ENCODE results near the gene CDC42EP2. TPM values are rescaled to one million over a fixed set of nuclear protein-coding genes. Genes with fewer than 3 reads are reported as not detected.

CDC42EP2 gene, protein sequence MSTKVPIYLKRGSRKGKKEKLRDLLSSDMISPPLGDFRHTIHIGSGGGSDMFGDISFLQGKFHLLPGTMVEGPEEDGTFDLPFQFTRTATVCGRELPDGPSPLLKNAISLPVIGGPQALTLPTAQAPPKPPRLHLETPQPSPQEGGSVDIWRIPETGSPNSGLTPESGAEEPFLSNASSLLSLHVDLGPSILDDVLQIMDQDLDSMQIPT
- polyA plus RNA-seq = 10 to 100 TPM; 10.4 to 39.4 (median 25.7) TPM
- long read RNA-seq, donor 1, transcript CDC42EP2-201 (2 exons, 2,023 nt) = major isoform, 11 of 11 reads
- long read RNA-seq, donor 1, partial matches to known transcripts = 0 of 11 reads
- long read RNA-seq, donor 1, other reads (novel, unspliced or antisense) = 0 of 11 reads
- long read RNA-seq, donor 2, transcript CDC42EP2-201 (2 exons, 2,023 nt) = major isoform, 8 of 8 reads
- long read RNA-seq, donor 2, partial matches to known transcripts = 0 of 8 reads
- long read RNA-seq, donor 2, other reads (novel, unspliced or antisense) = 0 of 8 reads
- long read RNA-seq, donor 3, transcript CDC42EP2-201 (2 exons, 2,023 nt) = major isoform, 5 of 5 reads
- long read RNA-seq, donor 3, partial matches to known transcripts = 0 of 5 reads
- long read RNA-seq, donor 3, other reads (novel, unspliced or antisense) = 0 of 5 reads
- long read RNA-seq, donor 4 = 0 reads
- long read RNA-seq, donor 5, partial matches to known transcripts = 0 of 1 reads
- long read RNA-seq, donor 5, other reads (novel, unspliced or antisense) = 0 of 1 reads
- long read RNA-seq, donor 6, transcript CDC42EP2-201 (2 exons, 2,023 nt) = major isoform, 5 of 5 reads
- long read RNA-seq, donor 6, partial matches to known transcripts = 0 of 5 reads
- long read RNA-seq, donor 6, other reads (novel, unspliced or antisense) = 0 of 5 reads
- long read RNA-seq, donor 7 = 0 reads
- long read RNA-seq, donor 8, partial matches to known transcripts = 0 of 1 reads
- long read RNA-seq, donor 8, other reads (novel, unspliced or antisense) = 0 of 1 reads
- long read RNA-seq, donor 9 = 0 reads
- long read RNA-seq, donor 10, transcript CDC42EP2-201 (2 exons, 2,023 nt) = major isoform, 9 of 9 reads
- long read RNA-seq, donor 10, partial matches to known transcripts = 0 of 9 reads
- long read RNA-seq, donor 10, other reads (novel, unspliced or antisense) = 0 of 9 reads

DNA sequence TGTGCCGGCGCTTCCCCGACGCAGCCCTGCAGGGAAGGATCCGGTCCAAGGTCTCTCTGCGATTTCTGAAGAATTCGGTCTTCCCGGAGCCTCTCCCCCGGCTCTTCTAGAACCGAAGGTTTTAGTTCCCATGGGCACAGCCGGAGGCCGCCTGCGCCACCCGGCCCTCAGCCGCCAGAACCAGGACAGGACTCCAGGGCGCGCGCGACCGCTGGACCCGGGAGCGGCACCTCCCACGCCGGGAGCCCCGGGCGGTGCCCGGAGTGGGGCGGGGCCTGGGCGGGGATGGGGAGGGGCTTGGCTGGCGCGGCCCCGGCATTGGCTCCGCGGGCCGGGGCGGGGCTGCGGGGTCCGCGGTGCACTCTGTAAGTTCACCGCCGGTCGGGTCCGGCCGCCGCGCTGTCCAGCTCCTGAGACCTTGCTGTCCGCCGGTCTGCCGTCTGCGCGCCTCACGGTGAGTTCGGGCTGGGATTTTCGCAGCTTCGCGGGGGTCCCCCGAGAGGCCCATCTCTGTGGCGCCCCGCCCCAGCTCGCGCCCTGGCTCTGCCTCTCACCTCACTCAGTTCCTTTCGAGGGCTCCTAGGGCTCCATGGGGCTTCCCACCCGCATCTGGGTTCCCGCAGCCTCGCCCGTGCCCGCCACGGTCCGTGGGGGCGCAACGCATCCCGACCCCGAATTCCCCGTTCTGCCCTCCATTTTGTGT, at the start of gene CDC42EP2:
TSS of gene CDC42EP2 (plus strand) at position 366 of the 703 bp plus-strand sequence. CDS start 6,033 bp downstream, outside the sequence.
- peak within 1 kb of the TSS; percentile 63 to 97 (median 97) for H3K4me3 ChIP-seq (ENCODE audit: low read depth in 1 of 3, low read length in 3 of 3)
- WGBS, 3 donors = 1% methylated on average over 49 to 74 of the region's 74 CpGs
- peak within 1 kb of the TSS; percentile 76 to 94 (median 91) for H3K27ac ChIP-seq (ENCODE audit: low read depth in 1 of 3, low read length in 2 of 3)
- peaks cover 0 to 44% (median 0%) of the 10 kb centered on the region in 3 donors for H3K4me1 ChIP-seq (ENCODE audit: control insufficient read depth in 3 of 3, insufficient read depth in 2 of 3, low read depth in 1 of 3, low read length in 2 of 3)
- FAIRE-seq (no peak), DNase-seq (peak; percentile 89 to 94)
- no peaks in the 10 kb centered on the region for H3K27me3 ChIP-seq (ENCODE audit: control insufficient read depth in 3 of 3, insufficient read depth in 3 of 3, low read length in 3 of 3)
- no peaks in the 10 kb centered on the region for H3K9me3 ChIP-seq (ENCODE audit: control insufficient read depth in 2 of 2, insufficient read depth in 1 of 2, low read depth in 1 of 2, low read length in 1 of 2)
- H3K36me3 ChIP-seq (ENCODE audit: control insufficient read depth in 3 of 3, insufficient read depth in 2 of 3, low read depth in 1 of 3, low read length in 3 of 3) = peaks cover 0 to 21% (median 0%) of the 10 kb centered on the region in 3 donors

DNA sequence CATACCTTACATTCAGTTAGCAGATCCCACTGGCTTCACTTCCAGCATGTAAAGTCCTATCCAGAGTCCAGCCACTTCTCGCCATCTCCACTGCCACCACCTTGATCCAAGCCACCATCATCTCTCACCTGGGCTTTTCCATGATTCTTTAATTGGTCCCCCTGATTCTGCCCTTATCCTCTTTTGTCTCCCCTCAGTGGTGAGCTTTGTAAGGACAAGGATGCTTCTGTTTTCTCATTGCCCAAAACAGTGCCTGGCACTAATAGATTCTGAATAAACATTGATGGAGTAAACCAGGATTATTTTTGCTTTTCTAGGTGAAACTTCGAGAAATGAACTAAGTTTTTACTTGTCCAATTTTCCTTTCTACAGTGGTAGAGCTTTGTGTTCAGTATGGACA, 48.5 kb upstream of the CDC42EP2 start:
- Histone ChIP-seq H3K27ac (ENCODE audit: low read depth in 1 of 3, low read length in 2 of 3) (no peak overlapping the region), H3K9me3 (ENCODE audit: control insufficient read depth in 2 of 2, insufficient read depth in 1 of 2, low read depth in 1 of 2, low read length in 1 of 2) (no peaks in the 10 kb centered on the region), H3K4me3 (ENCODE audit: low read depth in 1 of 3, low read length in 3 of 3) (no peak overlapping the region), H3K27me3 (ENCODE audit: control insufficient read depth in 3 of 3, insufficient read depth in 3 of 3, low read length in 3 of 3) (no peaks in the 10 kb centered on the region), H3K4me1 (ENCODE audit: control insufficient read depth in 3 of 3, insufficient read depth in 2 of 3, low read depth in 1 of 3, low read length in 2 of 3) (peaks cover 0 to 7% (median 6%) of the 10 kb centered on the region in 3 donors), H3K36me3 (ENCODE audit: control insufficient read depth in 3 of 3, insufficient read depth in 2 of 3, low read depth in 1 of 3, low read length in 3 of 3) (peaks cover 0 to 27% (median 0%) of the 10 kb centered on the region in 3 donors)
- DNase-seq (no peak), FAIRE-seq (no peak)
- 86 to 97% (median 95%) methylated on average over 2 of the region's 2 CpGs for WGBS, 3 donors

- Histone ChIP-seq H3K36me3 (ENCODE audit: control insufficient read depth in 3 of 3, insufficient read depth in 2 of 3, low read depth in 1 of 3, low read length in 3 of 3) (peaks cover 0 to 15% (median 0%) of the 10 kb centered on the region in 3 donors), H3K9me3 (ENCODE audit: control insufficient read depth in 2 of 2, insufficient read depth in 1 of 2, low read depth in 1 of 2, low read length in 1 of 2) (no peaks in the 10 kb centered on the region), H3K27ac (ENCODE audit: low read depth in 1 of 3, low read length in 2 of 3) (peak overlapping the region; percentile 57 to 78 (median 76)), H3K27me3 (ENCODE audit: control insufficient read depth in 3 of 3, insufficient read depth in 3 of 3, low read length in 3 of 3) (no peaks in the 10 kb centered on the region), H3K4me3 (ENCODE audit: low read depth in 1 of 3, low read length in 3 of 3) (peak overlapping the region in 1 of 3 donors; percentile 15), H3K4me1 (ENCODE audit: control insufficient read depth in 3 of 3, insufficient read depth in 2 of 3, low read depth in 1 of 3, low read length in 2 of 3) (peaks cover 0 to 30% (median 6%) of the 10 kb centered on the region in 3 donors)
- WGBS, 3 donors = 9 to 40% (median 31%) methylated on average over 6 of the region's 6 CpGs
- FAIRE-seq = no peak
- peak; percentile 92 to 93 for DNase-seq
Observed at GRCh38 chr11:65274735-65275682, 39.7 kb upstream of the CDC42EP2 start.

DNA sequence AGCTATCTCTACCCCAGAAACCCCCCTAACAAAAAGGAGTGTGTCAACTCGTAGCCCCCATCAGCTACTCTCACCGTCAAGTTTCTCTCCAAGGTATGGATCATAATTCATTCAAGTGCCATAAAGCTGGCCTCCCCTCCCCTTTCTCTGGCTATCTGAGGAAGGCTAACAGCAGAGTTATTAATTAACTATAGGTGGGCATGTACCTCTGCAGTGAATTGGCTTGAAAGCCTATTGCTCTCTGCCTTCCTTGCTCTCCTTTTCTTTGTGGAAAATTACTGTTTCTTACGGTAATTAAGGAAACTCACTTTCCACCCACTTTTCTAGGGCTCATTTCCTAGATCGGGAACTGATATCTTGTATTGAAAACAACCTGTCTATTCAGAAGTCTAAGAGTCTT, 38.8 kb upstream of the CDC42EP2 start:
- peaks cover 0 to 37% (median 6%) of the 10 kb centered on the region in 3 donors for H3K4me1 ChIP-seq (ENCODE audit: control insufficient read depth in 3 of 3, insufficient read depth in 2 of 3, low read depth in 1 of 3, low read length in 2 of 3)
- peak overlapping the region in 1 of 3 donors; percentile 15 for H3K4me3 ChIP-seq (ENCODE audit: low read depth in 1 of 3, low read length in 3 of 3)
- no peaks in the 10 kb centered on the region for H3K9me3 ChIP-seq (ENCODE audit: control insufficient read depth in 2 of 2, insufficient read depth in 1 of 2, low read depth in 1 of 2, low read length in 1 of 2)
- FAIRE-seq = no peak
- 20 to 59% (median 38%) methylated on average over 4 of the region's 4 CpGs for WGBS, 3 donors
- peak; percentile 75 to 77 for DNase-seq
- peak overlapping the region; percentile 57 to 78 (median 76) for H3K27ac ChIP-seq (ENCODE audit: low read depth in 1 of 3, low read length in 2 of 3)
- no peaks in the 10 kb centered on the region for H3K27me3 ChIP-seq (ENCODE audit: control insufficient read depth in 3 of 3, insufficient read depth in 3 of 3, low read length in 3 of 3)
- H3K36me3 ChIP-seq (ENCODE audit: control insufficient read depth in 3 of 3, insufficient read depth in 2 of 3, low read depth in 1 of 3, low read length in 3 of 3) = peaks cover 0 to 13% (median 0%) of the 10 kb centered on the region in 3 donors

DNA sequence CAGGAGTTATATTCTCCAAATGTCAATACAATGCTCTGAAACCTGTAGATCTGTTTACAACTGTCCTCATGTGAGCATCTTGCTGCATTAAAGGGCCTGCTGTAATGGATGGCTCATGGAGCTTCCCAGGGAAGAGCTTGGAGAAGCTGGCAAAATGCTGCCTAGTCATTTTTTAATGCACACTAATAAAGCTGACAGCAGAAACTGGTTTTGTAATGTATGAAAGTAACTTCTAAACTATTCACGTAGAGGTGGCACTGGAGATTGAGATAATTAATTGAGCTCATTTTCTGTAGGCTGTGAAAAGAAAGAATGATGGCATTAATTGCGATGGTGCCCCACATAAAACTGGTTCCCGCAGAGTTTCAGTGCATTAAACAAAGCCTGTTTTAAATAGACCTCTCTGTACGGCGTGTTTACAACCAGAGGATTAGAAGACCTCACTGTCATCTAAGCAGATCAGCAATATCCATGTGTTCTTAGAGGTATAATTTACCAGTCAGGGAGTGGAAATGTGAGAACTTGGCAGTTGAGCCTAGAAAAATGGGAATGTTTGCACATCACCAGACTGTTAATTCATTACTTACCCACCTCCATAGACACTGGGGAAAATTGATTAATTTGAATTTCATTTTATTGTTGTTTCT, 36.9 kb upstream of the CDC42EP2 start:
- DNase-seq (no peak), FAIRE-seq (no peak)
- Histone ChIP-seq H3K4me3 (ENCODE audit: low read depth in 1 of 3, low read length in 3 of 3) (no peak overlapping the region), H3K36me3 (ENCODE audit: control insufficient read depth in 3 of 3, insufficient read depth in 2 of 3, low read depth in 1 of 3, low read length in 3 of 3) (peaks cover 0 to 19% (median 0%) of the 10 kb centered on the region in 3 donors), H3K4me1 (ENCODE audit: control insufficient read depth in 3 of 3, insufficient read depth in 2 of 3, low read depth in 1 of 3, low read length in 2 of 3) (peaks cover 0 to 37% (median 6%) of the 10 kb centered on the region in 3 donors), H3K27ac (ENCODE audit: low read depth in 1 of 3, low read length in 2 of 3) (no peak overlapping the region), H3K9me3 (ENCODE audit: control insufficient read depth in 2 of 2, insufficient read depth in 1 of 2, low read depth in 1 of 2, low read length in 1 of 2) (no peaks in the 10 kb centered on the region), H3K27me3 (ENCODE audit: control insufficient read depth in 3 of 3, insufficient read depth in 3 of 3, low read length in 3 of 3) (no peaks in the 10 kb centered on the region)
- 92 to 97% (median 93%) methylated on average over 5 of the region's 5 CpGs for WGBS, 3 donors

DNA sequence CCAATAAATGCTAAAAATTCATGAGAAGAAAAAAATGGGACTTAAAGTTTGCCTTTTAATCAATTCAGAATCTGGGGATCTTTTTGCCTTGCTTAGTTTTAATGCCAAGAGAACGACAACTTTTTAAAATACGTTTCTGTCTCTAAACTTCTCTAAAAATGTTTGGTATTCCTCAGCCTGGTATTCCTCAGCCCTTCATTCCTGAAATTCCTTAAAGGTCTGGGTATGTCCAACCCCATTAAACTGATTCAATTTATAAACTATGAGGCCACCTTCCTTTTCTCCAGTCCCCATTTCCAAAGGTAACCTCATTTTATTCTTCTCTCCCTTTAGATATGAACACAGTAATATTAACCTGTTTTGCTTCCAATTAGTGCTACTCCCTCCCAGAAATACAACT, 36.3 kb upstream of the CDC42EP2 start:
- no peak for DNase-seq
- Histone ChIP-seq H3K27ac (ENCODE audit: low read depth in 1 of 3, low read length in 2 of 3) (no peak overlapping the region), H3K9me3 (ENCODE audit: control insufficient read depth in 2 of 2, insufficient read depth in 1 of 2, low read depth in 1 of 2, low read length in 1 of 2) (no peaks in the 10 kb centered on the region), H3K4me1 (ENCODE audit: control insufficient read depth in 3 of 3, insufficient read depth in 2 of 3, low read depth in 1 of 3, low read length in 2 of 3) (peaks cover 0 to 37% (median 6%) of the 10 kb centered on the region in 3 donors), H3K27me3 (ENCODE audit: control insufficient read depth in 3 of 3, insufficient read depth in 3 of 3, low read length in 3 of 3) (no peaks in the 10 kb centered on the region), H3K36me3 (ENCODE audit: control insufficient read depth in 3 of 3, insufficient read depth in 2 of 3, low read depth in 1 of 3, low read length in 3 of 3) (peaks cover 0 to 20% (median 0%) of the 10 kb centered on the region in 3 donors), H3K4me3 (ENCODE audit: low read depth in 1 of 3, low read length in 3 of 3) (no peak overlapping the region)
- no peak for FAIRE-seq
- 89 to 97% (median 95%) methylated on average over 2 of the region's 2 CpGs for WGBS, 3 donors
